GM19238 (cell line): ENCODE results near the gene APBB2.

Experiments used
- DNase-seq: peaks from one replicate; pipeline ENCODE4 v3.0.0; 2011; ENCODE audit warnings: low spot score; ENCODE audit not compliant: insufficient read length

Gene APBB2

DNA sequence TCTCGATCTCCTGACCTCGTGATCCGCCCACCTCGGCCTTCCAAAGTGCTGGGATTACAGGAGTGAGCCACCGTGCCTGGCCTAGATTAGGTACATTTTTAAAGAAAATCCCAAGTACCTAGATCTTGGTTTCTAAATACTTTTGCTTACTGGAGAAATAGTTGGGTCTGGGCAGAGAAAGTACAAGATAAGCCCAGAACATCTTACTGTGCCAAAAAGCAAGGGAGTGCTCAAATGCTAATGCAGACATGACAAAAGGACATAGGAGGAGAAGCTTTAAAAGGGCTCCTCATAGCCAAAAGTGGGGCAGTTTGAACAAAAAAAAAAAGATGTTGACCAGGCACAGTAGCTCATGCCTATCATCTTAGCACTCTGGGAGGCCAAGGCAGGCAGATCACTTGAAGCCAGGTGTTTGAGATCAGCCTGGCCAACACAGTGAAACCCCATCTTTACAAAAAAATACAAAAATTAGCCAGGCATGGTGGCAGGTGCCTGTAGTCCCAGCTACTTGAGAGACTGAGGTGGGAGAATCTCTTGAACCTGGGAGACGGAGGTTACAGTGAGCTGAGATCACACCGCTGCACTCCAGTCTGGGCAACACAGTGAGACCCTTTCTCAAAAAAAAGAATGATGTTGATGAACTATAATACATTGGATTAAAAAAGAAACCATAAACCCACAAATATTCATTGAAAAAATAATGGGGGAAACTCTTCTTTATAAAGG, 107.5 kb downstream of the APBB2 start:
- no peak for DNase-seq

DNA sequence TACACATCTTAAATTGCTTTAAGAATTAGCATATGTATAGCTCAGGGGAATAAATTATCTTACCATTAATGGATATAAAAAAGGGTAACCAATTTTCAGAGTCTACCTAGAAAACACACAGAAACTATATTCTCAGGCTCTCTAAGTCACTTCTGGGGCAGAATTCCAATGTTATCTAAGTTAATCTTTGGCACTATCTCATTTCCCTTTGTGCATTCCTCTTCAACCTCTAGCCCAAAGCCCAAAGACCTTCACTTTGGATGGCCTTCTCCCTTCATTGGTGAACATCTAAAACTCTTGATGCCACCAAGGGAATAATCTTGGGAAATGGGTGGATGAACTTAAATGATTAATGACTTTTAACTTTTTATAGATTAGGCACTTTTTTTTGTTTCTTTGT, 108.3 kb downstream of the APBB2 start:
- DNase-seq, result no peak

DNA sequence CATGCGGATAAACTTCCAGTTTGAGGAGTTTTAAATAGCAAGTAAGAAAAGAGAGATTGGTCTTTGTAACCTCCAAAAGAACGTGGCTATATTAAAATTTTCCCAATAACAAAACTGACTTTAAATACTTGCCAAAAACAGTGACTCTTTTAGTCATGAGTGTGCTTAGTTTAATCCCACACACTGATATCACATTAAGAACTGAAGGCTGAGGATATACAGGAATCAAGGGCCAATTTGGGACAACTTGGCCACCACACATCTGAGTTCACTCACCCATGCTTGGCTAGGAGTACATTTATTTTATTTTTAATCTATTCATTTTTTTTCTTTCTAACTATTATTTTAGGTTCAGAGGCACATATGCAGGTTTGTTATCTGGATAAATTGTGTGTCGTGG, 110.2 kb downstream of the APBB2 start:
- DNase-seq, result no peak

DNA sequence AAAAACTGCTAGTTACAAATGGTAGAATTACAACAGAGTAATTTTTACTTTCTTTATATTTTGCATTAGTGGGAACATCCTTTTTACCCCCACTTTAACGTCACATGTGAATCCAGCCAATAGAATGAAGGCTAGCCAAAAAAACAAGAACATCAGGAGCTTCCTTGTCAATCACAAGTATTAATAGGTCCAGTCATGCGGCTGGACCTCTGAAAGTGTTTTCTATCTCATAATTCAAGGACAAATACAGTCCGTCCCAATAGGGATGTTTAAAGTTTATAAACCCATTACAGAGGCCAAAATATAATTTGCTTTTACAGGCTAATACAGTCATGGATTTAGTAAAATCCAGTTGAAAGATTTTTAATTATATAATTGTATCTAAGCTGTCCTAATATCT, 110.7 kb downstream of the APBB2 start:
- DNase-seq, result no peak

DNA sequence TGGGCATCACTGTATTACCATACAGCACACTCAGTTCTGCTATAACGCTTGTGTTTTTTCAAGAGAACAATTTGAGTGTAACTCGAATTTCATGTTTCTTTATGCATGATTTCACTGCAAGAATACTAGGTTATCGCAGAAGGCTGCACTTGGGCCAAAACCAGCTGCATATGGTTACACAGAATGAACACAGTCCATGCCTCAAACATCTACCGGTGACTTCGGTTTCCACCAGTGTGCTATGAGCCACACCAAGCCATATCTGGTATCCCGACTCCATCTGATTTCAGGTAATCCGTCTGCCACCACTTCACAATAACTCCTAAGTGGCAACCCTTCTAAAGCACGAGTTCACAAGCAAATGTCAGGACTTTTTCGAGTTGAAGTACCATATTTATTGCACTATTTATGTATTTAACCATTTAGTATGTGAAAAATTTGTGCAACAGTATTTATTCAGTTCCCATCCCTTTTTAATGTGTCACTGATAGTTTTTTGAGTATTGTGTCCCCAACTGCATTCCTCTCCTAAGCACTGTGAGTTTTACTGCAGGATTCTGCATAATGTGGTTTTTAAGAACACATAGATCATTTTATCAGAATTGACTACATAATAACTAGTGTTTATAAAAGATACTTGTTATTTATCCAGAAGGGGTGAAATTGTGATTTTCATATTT, 111.8 kb downstream of the APBB2 start:
- no peak for DNase-seq

DNA sequence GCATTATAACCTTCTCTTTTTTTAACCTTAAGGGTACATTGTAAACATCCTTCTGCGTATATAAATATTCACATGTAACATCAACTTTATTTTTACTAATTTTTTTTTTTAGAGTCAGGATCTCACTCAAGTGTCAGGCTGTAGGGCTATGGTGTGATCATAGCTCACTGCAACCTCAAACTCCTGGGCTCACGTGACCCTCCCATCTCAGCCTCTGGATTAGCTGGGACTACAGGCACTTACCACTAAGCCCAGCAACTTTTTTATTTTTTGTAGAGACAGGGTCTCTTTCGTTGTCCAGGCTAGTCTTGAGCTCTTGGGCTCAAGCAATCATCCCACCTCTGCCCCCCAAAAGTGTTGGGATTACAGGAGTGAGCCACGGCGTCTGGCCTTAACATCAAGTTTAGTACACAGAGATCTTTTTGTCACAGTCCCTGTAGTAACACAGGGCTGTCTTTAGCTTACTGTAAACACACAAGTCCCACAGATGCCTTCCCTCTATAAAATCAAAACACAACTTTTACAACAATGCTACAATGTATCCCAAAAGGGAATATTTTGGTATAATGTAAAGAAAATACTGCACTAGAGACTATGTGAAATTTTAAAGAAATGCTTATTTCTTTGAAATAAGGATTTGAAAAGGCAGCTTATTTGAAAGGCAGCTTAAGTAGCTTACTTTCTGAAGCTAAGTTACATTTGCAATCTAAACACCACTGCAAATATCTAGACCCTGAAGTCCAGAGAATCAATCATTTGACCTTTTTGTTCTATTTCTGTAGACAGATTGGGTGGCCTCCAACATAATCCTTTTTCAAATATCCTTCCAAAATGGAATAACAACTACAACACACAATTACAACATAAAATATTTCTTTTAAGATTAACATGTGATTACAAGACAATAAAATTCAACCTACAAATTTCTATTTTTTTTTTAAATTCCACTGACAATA, 116.0 kb downstream of the APBB2 start:
- DNase-seq, result no peak

DNA sequence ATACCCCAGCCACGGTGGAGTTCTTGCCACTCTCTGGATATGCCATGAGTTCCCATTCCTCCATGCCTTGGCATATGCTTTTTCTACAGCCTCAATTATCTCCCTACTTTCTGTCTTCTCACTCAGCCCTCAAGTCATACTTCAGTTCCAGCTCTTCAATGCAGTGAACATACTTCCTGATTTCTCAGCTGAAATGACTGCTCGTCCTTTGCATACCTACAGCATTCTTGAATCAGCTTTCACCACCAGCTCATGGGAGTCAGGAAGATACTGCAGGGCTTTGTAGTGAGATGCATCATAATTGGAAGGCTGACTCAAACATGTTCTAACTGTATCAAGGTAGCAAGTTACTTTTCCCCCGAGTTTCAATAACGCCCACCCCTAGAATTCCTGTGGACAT, 118.4 kb downstream of the APBB2 start:
- DNase-seq, result no peak

DNA sequence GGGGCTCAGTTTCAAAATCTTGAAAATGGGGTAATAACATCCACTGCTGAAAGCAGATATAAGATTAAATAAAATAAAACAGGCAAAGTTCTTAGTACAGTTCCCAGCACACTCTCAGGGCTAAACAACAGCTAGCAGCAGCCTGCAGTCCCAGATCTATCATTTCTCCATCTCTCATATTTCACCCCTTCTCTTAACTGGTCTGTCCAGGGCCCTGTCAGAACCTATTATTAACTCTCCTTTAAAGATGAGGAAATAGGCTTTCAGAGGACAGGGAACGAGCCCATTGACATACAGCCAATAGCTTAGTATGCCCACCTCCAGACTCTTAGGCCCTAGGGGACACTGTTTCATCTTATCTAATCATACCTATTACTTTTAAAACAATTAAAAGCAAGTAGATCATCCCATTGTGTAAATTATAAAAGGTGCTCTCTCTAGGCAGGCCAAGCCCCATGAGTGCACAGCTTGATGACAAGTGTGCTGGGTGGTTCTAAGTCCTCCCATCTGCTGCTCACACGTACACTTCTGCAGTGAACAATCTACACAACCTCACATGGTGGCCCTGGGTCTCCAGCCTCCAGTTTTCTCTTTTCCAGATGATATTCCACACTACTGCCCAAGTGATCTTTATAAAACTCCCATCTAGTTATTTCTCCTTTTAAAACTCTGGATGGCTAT, 119.0 kb downstream of the APBB2 start:
- no peak for DNase-seq

DNA sequence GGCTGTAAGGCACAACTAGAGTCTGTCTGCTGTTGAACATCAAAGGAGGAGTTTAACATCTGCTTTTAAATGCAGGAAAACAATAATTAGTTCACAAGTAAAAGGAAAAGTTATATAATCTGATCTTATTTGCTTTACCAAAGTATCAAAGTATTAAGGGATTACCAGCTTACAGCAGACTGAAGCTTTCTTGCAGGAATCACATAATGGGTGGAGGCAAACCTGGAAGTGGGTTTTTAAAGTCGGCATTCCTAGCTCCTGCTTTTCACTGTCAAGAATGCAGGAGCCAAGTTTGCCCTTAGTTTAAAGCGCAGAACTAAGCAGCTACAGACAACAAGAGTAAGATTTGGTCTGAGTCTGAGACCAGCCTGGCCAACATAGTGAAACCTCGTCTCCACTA, 122.2 kb downstream of the APBB2 start:
- no peak for DNase-seq

DNA sequence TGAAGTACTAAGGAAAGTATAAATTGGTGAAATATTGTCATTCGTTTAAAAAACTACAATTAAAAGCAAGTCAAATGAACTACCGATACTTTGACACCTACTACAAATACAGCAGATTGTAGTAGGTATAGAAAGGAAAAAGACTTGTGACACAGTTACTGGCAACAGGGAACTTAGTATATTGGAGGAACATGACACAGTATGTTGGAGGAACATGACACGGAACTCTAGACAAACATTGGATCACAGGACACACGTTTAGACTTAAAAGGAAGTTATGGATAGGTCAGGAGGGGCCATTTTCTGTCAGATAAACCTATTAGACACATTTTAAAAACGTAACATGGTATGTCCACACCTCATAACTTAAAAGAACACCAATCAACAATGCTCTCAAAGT, 132.5 kb downstream of the APBB2 start:
- no peak for DNase-seq

DNA sequence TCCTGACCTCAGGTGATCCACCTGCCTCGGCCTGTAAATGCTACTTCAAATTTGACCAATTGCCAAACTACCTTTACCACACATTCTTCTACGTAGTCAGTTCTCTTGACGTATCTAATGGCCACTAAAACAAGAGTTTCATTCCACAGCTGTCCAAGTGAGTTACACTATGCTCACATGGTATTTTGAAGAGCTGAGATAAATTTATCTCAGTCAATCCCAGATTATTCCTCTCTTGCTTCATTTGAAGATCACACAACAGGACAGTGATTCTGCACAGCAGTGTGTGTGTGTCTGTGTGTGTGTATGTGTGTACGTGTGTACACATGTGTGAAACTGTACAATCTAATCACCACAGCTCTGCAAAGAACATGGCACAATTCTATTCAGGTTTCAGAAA, 133.4 kb downstream of the APBB2 start:
- DNase-seq, result no peak

DNA sequence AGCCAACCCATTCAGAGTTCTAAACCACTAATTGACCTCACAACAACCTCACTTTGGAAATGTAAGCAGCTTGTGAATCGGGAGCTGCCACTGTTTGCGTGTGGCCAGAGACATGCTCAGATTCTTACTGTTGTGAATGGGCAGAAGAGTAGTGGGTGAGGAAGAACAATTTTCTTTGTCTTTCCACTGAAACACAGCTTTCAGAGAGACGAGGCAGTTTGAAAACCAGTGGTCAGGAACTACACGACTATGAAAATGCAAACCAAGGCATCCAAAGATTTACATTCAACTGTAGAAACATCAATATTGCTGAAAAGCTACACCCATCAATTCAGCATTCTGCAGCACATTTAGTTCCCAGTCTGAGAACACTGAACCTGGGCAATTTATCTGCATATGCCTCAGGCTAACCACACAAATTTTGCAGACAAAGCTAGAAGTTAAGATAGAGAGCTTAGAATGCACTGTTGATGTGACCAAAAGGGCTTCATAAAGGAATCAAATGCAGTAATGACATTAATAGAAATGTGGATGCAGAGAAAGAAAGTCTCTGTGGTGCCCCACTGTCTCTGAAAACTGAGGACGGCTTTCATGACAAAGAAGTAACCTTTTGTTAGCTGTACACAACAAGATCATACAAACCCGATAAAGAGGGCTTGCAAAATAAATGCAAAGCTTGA, 134.3 kb downstream of the APBB2 start:
- no peak for DNase-seq

DNA sequence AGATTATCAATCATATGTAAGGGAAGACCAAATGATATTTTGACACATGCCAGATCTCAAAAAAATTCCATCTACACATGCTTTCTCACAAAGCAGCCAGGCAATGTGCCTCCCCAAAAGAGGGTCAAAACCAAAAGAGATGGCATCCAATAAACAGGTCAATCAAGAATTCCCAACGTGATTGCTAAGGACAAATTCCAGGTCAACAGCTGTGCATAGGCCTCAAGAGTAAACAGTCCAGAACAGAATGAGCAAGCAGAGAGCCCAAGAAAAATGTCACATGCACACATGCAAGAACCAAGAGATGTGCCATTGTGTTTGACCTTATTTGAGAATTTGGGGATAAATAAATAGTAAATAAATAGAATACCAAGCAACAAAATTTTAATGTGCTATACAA, 136.7 kb downstream of the APBB2 start:
- no peak for DNase-seq

DNA sequence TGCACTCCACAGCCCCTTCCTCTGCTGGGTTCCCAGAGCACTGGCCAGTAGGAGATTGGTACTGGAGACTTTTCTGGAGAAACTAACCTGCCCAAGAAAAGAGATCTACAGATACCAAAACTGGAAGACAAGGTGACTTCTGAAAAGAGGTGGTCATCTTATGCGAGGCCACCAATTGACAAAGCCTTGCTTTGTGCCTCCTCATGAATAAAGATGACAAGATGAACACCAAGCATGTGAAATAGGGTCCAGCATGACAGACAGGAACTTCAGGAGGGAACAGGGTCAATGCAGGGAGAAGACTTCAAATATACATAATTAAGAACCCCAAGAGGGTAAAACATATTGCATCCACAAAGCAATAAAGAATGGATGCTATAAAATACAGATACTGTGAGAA, 137.9 kb downstream of the APBB2 start:
- DNase-seq, result no peak

DNA sequence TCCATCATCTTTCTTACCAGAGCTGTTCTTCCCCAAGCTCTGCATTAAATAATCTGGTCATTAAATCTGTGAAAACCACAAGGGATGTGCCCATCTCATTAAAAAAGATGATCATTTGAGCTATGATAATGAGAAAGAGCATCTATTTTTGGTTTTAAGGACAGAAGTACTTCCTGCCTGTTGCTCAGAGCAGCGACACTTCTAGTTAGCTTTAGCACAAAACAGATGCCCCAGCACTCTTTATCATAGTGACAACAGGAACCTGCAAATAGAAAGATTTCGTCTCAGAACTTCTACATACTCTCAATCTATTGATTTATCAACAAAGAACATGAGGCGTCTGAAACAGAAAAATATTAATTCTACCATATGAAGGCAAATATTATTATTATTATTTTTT, 140.1 kb downstream of the APBB2 start:
- DNase-seq, result no peak

DNA sequence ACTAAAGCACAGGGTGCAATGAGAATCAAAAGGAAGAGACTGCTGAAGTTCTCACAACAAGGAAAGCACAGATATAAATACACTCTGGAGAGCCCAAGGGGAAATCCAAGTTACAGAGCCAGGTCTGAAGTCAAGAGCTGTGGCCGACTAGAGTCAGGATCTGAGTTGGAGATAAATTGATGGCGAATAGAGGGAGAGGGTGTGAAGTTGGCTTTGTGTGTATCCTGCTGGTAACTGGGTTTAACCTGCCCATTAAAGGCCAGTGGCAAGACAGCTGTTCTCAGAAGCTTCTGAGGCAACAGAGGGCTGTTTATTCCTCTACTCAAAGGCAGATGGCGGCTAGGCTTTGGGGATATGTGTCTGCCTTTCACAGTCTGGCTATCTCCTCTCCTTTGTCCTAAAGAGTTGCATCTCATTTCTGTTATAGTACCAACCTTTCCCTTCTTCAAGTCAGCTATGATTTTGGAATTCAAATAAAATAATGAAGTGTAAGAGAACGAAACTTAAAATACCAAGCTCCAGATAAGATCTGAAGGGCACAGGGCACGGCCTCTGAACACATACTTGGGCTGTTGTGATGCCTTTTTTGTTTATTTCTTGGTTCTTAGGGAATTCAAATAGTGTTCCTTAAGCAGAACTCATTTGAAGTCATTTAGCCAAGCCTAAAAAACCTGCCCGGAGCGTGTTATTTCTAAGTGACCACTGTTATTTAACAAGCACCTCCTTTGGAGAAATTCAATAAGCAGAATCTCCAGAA, 142.1 kb downstream of the APBB2 start:
- DNase-seq, result no peak

DNA sequence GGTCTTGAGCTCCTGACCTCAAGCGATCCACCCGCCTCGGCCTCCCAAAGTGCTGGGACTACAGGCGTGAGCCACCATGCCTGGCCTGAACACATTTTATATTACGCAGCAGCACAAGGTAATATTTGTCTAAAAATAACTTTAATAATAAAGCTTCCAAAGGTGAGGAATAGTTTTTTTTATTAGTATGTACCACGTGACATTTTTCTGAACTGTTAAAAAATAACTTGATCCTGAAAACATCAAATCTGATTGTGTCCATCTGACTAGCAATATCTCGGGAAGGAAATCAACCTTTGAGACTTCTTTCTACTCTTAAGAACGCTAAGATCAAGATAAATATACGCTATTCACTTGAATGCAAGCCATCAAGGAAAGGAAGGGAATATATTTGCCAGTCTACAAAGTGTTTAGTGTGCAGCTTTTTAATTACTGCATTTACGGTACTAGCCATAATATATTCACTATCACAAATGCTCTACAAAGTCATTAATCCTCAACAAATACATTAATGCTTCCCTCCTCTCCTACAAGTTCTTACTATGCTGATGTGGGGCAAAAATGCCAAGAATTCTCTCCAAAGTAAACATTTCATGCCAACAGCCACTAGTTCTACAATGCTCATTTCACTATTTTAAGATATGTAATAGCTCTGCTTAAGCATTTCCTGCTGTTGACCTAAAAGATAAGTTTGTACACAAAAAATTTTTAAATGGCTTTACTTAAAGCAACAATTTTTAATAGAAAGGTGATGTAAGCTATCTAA, 143.6 kb downstream of the APBB2 start:
- DNase-seq, result no peak

DNA sequence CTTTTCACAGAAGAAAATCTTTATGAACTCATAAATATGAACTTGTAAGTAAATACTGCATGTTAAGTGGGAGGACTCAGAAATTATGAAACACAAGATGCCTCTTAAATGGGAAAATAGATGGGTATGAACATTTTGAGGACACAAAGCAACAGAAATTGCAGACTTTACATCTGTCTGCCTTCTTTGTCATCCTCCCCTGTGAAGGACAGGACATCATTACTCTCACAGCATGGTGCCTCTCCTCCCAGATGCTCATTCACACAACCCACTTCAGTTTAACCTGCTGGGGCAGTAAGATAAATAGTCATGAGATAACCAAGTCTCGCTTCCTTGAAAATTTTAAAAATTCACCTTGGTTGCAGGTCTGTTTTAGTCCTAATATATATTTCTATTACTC, 144.5 kb downstream of the APBB2 start:
- no peak for DNase-seq

DNA sequence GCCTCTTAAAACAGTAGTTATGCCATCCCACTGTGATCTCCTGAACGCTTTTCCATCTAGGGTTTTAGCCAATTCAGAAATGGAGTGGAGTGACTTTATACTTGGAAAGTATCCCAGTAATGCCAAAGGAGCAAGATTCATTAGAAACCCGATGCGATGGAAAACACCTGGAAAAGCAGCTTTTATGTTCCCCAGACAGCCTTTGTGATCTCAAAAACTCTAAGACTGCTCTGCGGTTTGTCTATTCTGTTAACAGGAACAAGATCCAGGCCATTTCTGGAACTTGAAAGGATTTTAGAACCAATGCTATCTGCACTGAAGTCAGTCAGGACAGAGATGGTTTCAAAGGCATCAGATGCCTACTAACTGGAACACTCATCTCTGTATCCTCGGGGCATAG, 145.1 kb downstream of the APBB2 start:
- no peak for DNase-seq

DNA sequence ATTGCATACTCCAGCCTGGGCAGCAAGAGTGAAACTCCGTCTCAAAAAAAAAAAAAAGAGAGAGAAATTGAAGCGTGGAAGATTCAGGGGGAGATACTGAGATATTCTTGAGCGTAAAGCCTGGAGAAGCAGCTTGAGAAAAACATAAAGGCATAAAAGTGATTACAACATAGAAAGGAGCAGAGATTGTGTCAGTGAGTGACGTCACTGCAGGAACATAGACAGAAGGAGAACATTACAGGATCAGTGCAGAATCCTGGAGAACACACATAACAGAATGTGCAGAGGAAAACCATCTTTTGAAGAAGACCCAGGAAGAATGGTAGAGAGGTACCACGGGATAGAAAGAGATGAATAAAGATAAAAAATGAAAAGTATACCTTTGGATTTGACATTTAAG, 147.0 kb downstream of the APBB2 start:
- DNase-seq, result no peak
